ENCODE results near the gene AGAP1.
A peak's percentile ranks its signal among the peaks of the same experiment; 100 is the strongest.

The AGAP1 gene

DNA sequence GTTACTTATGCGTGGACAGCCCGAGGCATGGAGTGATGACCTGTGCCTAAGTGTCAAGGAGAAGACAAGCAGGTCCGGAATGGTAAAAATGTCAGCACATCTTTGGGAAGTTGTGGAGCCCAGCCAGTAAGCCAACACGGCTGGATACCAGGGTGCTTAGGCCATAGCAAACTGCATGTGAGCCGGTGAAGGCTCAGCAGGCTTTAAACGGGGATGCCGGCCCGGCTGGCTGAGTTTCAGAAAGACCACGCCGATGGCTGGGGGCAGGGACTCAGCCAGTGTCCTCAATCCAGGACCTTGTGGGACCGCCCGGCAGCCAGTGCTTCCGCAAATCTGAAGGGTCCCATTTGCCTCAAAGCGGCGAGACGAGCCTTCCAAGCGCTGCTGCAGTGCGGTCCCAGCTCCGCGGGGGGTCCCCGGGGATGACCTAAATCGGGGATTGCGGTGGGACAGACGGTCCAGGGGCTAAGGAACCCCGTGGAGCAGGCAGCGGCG, 946 bp upstream of the AGAP1 start:
- no peak for DNase-seq

DNA sequence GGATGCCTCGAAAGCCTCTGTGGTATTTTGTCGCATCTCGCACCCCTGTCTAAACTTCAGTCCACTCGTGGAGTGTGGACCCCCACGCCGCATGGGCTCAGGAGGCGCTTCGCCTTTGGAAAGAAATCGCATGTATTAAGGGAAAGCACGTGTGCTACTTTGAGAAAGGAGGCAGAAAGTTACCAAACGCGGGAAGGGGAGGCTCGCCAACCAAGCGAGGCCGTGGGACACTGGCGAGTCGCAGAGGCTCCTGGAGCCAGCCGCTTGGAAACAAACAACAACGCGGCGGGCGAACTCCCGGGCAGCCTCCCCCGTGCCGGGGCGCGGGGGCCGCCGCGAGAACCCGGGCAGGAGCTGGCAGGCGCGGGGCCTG, 455 bp upstream of the AGAP1 start:
- no peak for DNase-seq

DNA sequence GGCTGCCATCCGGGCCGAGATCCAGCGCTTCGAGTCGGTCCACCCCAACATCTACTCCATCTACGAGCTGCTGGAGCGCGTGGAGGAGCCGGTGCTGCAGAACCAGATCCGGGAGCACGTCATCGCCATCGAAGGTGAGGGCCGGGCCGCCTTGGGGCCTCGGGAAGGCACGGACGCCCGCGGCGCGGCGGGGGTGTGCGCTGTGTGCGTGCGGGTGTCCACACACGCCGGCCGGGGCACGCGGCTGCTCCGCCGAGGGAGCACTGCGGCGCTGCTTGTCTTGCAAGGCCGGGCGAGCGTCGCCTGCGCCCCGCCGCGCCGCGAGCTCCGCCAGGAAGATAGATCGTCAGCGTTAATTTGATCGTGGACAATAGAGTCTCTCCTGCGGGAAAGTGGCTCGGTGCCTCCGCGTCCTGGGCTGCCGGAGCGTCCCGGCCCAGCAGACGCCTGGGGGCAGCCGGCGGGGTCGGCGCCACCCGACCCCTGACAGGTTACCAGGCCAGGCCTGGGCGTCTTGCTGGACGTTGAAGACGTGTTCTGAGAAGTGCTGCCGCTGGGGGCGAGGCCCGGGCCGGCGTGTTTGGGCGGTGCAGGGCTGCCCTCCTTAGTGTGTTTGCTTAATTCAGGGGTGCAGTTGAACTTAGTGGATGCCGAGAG, 1.0 kb downstream of the AGAP1 start:
- peak; percentile 10 for DNase-seq

DNA sequence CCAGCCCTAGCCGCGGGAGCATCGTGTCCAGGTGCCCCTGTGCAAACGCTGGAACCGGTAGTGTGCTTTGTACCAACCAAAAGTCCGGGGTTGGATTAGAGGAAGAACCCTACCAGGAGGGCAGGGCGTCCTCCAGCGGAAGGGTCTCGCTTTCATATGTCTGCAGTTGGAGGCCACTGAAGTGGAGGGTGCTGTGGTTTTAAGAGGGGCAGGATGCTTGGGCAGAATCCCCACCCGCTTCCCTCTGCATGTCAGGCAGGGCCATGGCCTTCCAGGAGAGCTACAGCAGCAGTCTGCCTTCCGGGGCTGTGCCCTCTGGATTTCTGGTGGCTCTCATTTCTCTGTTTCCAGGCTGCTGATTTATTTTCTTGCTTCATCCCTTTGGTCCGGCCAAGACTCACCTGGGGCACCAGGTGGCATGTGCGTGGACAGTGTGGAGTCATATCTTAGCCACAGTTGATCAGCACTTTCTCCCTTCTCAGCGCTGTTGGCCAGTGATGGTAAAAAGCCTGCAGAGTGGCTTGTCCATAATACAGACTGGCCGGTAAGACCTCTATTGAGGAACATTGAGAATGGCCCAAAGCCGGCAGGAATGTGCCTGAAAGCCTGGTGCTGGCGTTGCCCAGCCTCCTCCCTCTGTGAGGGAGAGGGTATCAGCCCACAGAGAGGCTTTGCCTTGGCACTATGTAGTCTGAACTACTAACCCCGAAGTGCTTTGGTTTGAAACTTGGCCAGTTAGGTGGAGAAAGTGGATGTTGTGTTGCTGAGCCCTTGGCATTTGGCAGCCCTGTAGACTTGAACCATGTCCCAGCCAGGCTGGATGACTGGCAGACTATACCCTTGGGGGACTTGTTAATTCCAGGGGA, 1.8 kb downstream of the AGAP1 start:
- DNase-seq = peak; percentile 64

DNA sequence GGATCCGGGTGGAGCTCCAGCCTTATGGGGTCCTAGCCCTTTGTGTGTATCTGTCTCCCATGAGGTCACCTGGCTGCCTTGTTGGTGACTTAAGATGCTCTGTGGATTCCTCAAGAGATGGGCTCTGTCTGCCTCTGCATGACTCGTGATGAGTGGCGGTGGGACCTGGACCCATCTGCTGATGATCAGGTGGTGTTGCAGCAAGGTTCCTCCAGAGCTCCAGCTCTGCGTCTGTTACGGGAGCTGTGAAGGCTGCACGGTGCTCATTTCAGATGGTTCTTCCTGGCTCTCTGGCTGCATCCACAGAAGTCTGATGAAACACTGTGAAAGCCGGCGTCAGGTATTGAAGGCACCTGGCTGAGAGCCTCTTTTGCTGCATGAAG, 2.4 kb downstream of the AGAP1 start:
- DNase-seq = peak; percentile 64

DNA sequence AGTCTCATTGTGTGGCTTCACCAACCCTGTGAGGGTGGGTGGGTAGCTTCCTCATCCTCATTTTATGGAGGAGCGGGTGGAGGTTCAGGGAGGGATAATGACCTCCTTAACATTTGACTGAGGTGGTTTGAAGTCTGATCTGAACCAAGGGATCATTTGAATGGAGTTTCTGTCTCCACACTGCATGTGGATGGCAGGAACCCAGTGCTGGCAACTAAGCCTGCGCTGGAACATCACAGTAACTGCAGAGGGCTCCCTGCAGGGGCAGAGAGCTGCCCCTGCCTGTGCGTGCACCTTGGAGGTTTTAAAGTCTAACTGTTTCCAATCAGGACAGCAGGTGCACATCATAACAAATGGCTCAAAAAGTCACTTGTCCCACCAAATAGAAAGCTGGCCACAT, 3.3 kb downstream of the AGAP1 start:
- DNase-seq = no peak

DNA sequence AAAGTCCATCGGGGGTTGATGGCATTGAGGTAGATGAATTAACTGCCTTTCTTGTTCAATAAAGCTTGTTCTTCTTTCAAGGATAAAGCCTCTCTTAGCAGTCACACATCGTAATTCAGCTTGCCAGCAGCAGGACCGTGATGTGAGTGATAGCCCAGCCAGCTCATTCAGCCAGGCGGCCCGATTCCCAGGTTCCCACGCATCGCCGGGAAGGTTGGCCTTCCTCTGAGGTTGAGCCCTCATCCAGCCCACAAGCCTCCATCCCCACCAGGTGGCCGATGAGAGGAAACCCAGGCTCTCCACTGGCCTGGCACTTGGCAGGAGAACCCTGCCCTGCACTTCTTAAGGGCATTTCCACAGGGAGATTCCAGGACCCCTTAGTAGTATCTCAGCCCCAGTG, 4.7 kb downstream of the AGAP1 start:
- no peak for DNase-seq

DNA sequence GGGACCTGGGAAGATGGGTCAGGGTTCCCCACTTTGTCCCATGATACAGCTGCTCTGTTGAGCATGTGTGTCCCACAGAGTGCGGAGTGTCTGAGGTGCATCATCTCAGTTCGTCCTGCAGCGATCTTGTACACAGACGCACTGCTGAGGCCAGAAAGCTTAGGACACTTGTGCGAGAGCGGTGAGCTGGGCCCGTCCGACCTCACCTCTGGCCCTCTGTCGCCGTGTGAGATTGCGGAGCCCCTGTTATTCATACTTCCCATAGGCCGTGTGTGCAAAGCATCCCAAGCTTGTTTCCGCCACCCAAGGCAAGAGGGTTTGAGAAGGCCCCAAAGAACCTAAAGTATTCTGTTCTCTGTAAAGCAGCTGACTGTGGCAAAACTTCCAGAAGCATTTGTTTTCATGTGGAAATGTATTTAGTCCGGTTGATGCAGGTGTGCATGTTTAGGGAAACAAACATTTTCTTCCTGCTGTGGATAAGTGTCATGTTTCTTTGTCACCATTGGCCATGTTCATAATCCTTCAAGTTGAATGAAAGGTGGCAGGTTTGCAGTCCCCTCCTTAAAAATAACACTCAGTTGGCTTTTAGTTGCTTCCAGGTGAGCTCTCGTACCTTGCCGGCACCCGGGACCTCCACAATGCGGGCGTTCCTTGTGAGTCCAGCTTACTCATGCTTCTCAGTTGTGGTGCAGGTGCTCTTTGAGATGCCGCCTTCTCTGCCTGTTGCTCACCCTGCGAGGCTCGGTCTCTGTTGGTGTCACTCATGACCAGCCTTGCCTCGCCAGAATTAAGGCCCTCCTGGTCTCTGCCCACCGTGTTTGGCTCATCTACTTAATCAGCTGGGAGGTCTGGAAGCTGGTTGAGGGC, 5.3 kb downstream of the AGAP1 start:
- DNase-seq = no peak

DNA sequence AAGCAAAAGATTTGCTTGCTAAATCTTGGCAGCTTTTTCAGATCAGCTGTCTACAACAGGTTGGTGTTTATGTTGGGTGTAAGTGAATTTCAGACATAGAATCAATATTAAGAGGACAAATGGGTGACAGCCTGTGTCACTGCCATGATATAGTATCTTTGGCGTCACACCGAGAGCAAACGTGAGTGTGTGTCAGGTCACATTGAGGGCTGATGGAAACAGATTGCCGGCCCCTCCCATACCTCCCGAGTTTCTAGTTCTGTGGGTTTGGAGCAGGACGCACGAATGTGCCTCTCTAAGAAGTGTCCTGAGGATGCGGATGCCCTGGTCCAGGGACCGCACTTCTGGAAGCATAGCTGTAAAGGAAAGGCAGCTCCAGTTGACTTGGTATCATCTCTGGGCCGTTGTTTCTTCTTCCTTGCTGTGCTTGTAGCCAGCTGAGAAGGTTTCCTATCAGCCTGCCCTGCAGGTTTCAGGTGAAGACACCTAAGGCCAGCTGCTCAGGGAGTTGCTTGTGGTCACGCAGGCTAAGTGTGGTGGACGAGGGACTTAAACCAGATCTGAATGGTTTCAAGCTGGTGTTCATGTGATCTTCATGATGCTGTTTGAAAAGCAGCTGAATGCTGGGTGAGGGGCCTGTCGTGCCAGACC, 6.4 kb downstream of the AGAP1 start:
- no peak for DNase-seq

DNA sequence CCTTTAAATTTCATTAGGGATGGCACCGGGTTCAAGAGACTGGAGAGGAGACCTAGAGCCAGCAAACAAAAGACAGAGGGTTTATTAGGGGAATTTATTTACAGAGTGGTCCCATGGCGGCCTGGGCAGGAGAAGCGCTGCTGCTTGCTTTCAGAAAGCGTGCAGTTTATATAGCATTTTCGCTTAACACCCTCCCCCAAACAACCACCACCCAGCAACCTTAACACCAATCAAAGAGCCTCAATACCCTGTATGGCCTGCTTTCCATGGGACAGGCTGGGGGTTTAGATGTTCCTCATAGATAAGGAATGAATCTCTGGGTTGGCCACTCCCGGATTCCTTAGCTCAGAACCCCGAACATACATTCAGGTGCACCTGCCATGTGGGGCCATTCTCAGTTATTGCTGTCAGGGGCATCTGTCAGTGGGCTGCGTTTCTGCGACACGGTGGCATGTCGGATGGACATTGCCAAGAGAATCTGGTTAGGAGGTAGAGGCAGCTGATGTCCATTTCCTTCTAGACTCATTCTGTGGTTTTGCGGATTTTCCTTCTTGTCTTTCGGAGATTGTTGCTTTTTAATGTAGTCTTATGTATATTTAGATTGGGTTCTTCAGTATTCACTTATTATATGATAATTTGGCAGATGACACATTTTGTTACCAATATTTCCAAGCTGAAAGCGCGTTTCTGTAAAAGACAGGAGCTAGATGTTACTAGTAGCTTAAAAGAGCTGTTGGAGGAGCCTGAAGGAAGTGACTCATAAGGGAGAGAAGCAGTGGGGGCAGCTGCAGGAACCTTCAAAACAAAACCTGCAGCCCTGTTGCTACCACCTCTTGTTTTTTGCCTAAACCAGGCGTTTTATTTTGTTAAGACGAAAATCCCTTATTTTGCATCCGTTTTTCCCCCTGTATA, 7.2 kb downstream of the AGAP1 start:
- DNase-seq = no peak

DNA sequence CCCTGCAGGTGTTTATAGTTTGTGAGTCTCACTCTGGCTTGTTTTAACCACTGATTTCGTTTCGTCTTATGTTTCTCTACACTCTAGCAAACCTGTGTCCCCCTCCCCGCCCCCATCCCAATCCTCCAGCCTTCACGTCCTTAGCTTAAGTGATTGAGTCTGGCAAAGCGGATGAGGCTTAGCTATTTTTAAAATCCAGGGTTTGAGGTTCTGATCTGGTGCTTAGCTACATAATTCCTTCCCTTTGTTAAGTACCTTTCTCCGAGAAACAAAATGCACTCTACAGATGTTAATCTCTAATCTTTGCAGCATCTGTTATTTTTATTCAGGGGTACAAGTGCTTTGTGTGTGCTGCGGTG, 7.8 kb downstream of the AGAP1 start:
- DNase-seq = no peak

DNA sequence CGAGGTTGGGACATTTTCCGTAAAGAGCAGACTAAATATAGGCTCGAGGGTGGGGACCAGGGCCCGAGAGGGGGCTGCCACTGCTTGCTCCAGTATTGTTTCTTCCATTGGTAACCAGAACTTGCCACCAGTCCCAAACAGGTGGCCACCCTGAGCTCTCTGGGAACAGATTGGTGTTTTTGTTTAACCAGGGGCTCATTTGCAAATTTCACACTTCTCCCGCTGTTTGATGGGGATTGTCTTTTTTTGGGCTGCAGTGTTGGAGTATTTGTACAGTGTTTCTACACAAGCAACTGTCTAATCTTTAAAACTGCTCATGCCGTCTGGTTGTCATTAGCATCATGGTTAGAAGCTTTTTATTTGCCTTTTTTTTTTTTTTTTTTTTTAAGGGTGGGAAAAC, 8.5 kb downstream of the AGAP1 start:
- DNase-seq = no peak

DNA sequence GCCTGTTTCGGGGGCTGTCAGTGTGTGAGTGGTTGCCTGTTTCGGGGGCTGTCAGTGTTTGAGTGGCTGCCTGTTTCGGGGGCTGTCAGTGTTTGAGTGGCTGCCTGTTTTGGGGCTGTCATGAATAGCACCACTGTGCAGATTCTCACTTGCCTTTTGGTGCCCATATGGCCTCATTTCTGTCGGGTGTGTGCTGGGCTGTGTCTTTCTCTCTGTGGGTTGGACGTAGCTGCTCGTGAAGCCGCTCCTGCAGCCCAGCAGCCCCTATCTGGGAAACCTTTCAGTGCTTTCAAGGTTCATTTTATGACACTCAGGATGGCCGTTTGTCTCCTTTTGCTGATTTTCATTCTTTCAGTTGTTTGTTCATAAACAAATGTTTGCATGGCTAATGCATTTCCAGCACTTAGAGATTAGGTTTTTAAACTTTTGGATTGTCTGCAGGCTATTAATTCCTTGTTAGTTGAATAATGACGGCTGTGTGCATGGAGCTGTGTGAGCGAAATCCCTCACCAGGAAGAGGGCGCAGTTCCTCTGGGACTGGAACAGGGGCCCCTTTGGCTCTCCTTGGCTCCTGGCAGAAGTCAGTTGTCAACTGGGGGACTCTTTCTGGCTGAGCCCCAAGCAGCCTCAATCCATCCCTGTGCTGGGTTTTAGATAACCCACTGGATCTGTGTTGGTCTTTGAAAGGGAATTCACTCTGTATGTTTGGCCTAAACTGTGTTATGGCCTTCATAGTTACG, 10.8 kb downstream of the AGAP1 start:
- DNase-seq = peak; percentile 32

DNA sequence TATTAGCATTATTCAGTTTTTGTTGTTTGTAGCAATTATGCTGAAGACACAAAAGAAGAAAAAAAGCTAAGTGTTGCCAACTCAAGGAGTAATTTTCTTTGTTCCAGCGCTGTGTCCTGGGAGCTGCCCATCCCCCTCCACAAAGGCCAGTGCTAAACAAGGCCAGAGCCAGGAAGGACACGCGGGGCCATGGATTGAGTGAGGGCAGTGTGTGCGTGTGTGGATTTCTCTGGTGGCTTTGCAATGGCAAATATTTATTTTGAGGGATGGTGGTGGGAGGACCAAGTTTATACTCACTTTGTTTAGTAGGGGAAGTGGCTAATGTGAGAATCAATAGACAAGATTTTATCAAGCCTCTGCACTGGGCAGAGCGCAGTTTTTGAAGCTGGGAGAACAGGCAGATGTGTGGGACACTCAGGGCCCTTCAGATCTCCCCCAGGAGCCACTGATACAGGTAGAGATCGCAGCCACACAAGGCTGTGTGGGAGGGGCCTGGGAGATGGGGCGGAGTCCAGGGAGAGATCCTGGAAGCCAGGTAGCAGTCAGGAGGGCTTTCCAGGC, 11.4 kb downstream of the AGAP1 start:
- DNase-seq = no peak

DNA sequence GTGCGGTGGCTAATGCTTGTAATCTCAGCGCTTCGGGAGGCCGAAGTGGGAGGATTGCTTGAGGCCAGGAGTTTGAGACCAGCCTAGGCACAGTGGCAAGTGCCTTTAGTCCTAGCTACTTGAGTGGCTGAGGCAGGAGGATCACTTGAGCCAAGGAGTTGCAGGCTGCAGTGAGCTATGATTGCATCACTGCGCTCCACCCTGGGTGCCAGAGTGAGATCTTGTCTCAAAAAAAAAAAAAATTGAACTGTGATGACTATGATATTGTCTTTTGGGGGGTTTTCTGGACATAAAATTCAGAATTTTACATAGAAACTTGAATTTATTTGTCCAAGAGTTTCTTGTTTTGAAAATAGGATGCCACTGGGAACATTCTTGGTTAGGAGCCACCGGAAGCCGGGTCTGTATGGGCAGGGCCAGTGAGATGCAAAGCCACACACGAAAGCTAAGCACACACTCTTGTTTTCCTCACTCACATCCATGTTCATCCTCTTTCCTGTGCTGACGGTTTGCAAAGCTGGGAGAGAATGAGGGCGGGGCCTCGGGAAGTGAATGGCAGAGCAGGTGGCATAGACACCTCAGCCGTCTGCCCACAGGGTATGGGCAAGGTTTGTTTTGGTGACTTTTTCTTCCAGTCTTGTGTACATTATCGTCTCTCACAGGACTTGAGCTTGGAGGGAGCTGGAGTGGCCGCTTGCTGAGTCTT, 12.6 kb downstream of the AGAP1 start:
- no peak for DNase-seq

DNA sequence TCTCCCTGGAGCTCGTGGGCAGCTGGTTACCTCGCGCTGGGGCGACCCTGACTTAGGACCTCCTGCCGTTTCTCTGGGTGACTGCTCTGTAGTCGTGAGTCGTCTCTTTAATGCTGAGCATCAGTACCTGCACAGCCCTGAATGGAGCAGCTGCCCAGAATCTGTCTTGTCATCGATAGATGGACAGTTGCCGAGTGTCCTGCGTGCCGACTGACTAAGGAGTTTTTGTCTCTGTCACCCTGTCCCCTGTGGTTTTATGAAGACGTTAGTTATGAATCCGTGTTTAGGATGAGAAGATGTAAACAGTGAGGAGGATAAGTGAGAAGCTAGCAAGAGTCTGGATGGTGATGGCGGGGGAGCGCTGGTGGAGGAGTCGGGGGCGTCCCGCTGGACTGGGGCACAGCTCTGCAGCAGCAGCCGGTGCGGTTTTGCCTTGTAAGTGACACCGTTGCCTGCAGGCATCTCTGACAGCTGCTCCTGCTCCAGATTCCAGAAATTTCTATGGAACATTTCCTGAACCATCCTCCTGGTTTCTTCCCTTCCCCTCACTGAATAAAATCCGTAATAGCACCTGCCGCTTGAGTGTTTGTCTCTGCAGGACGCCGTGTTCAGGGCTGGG, 13.3 kb downstream of the AGAP1 start:
- DNase-seq = no peak

DNA sequence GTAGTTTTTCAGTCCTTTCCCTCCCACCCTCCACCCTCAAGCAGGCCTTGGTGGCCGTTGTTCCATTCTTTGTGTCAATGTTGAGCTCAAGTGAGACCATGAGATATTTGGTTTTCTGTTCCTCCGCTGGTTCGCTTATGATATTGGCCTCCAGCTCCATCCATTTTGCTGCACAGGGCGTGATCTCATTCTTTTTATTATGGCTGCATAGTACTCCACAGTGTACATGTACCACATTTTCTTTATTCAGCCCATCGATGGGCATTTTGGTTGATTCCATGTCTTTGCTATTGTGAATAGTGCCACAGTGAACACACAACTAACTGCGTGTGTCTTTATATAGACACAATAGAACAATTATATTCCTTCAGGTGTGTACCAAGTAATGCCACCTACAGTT, 14.1 kb downstream of the AGAP1 start:
- no peak for DNase-seq

DNA sequence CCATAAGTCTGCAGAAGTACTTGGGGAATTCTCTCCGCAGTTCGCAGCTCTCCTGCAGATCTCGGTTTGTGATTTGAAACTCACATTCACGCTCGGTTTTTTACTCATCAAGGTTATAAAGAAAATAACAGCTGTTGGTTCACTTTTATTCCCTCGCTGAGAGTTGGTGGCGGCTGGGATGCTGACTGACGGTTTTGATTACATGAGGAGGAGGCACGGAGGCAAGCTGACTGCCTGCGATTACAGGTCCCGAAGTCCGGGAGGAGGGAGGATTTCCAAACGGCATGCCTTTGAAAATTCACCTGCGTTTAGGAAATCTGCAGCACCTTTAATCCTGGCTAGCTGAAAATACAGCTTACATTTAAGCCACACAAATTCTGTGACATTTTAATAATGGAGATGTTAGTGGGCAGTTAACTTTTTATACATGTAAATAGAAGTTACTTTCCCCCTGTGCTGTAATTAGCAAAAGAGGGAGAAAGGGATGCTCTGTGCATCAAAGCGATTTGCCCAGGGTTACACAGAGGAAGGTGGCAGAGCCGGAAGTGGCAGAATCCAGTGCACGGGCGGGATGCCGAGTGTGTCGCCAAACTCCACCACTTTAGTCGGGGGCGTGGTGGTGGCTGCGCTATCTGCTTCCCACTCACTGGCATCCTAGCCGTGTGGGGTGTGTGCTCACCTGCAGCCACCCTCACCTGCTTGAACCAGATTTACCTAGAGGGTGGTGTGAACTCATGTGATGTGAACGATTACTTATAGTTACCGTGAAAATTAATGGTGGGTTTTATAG, 14.7 kb downstream of the AGAP1 start:
- no peak for DNase-seq

DNA sequence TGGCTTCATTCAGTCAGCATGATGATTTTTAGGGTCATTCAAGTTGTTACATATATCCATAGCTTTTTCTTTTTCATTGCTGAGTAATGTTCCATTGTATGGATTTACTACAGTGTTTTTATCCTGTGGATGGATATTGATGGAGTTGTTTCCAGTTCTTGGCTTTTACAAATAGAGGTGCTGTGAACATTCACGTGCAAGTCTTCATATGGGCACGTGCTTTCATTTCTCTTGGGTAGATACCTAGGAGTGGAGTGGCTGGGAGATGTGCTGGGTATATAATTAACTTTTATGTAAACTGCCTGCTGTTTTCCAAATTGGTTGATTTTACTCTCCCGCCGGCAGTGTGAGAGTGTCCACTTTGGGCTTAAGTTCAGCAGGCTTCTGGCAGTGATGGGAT, 16.5 kb downstream of the AGAP1 start:
- no peak for DNase-seq

Measured in NCI-H1694 treated with DMSO at 0.1 percent for 48 hours (cell line).